Mesendoderm (in vitro differentiated cells): Measurements from ENCODE around the gene SLCO4A1.

Experiments
- DNase-seq: peaks from one replicate; pipeline ENCODE4 v3.0.0; 2013
- H2AK5ac ChIP-seq: 2 replicates; pipeline ENCODE4 v1.6.1; 2013; ENCODE audit warnings: low read length, inconsistent platforms
- H2BK120ac ChIP-seq: 2 replicates; pipeline ENCODE4 v1.6.1; 2013; ENCODE audit warnings: low read depth, mild to moderate bottlenecking, low read length, moderate library complexity, mixed read lengths
- H2BK15ac ChIP-seq: replicated peaks from 2 replicates; pipeline ENCODE4 v1.6.1; 2013; ENCODE audit warnings: low read depth, mild to moderate bottlenecking, moderate library complexity
- H2BK5ac ChIP-seq: 2 replicates; pipeline ENCODE4 v1.6.1; 2013; ENCODE audit warnings: low read length, inconsistent platforms
- H3K18ac ChIP-seq: 2 replicates; pipeline ENCODE4 v1.6.1; 2013; ENCODE audit warnings: mild to moderate bottlenecking, low read length, mixed read lengths
- H3K23ac ChIP-seq: one replicate; pipeline ENCODE4 v1.6.1; 2013; ENCODE audit warnings: low read length
- H3K27ac ChIP-seq: 2 replicates; pipeline ENCODE4 v1.5.1; 2013; ENCODE audit warnings: low read depth, mild to moderate bottlenecking, inconsistent platforms, low read length, moderate library complexity
- H3K27me3 ChIP-seq: 2 replicates; pipeline ENCODE4 v1.6.1; 2013; ENCODE audit warnings: low read length, control low read depth, mild to moderate bottlenecking, inconsistent platforms; ENCODE audit not compliant: insufficient read depth, poor library complexity
- H3K36me3 ChIP-seq: 2 replicates; pipeline ENCODE4 v1.6.1; 2013; ENCODE audit warnings: low read length, inconsistent platforms; ENCODE audit not compliant: control insufficient read depth, insufficient read depth
- H3K4ac ChIP-seq: one replicate; pipeline ENCODE4 v1.6.1; 2013; ENCODE audit warnings: low read depth, mild to moderate bottlenecking, low read length, moderate library complexity
- H3K4me1 ChIP-seq: 2 replicates; pipeline ENCODE4 v1.6.1; 2013; ENCODE audit warnings: low read depth, low read length, inconsistent platforms; ENCODE audit not compliant: control insufficient read depth
- H3K4me2 ChIP-seq: 2 replicates; pipeline ENCODE4 v1.6.1; 2013; ENCODE audit warnings: low read length
- H3K4me3 ChIP-seq: 2 replicates; pipeline ENCODE4 v1.5.1; 2013; ENCODE audit warnings: mild to moderate bottlenecking, low read length
- H3K56ac ChIP-seq: one replicate; pipeline ENCODE4 v1.6.1; 2013; ENCODE audit warnings: low read length
- H3K79me1 ChIP-seq: 2 replicates; pipeline ENCODE4 v1.6.1; 2013; ENCODE audit warnings: low read length, inconsistent platforms
- H3K79me2 ChIP-seq: 2 replicates; pipeline ENCODE4 v1.6.1; 2013; ENCODE audit warnings: mild to moderate bottlenecking, low read length; ENCODE audit not compliant: control insufficient read depth, insufficient read depth
- H3K9ac ChIP-seq: 2 replicates; pipeline ENCODE4 v1.6.1; 2013; ENCODE audit warnings: low read length, inconsistent platforms
- H4K5ac ChIP-seq: one replicate; pipeline ENCODE4 v1.6.1; 2013; ENCODE audit warnings: low read length
- H4K8ac ChIP-seq: one replicate; pipeline ENCODE4 v1.6.1; 2013; ENCODE audit warnings: low read depth, mild to moderate bottlenecking, control low read depth, low read length, moderate library complexity
- WGBS: extraction: QIAGEN DNeasy Blood & Tissue Kit; methylation state at CpG from one replicate; pipeline ENCODE4 v1.1.7; 2013; ENCODE audit warnings: low lambda C conversion rate, missing lambda C conversion rate; ENCODE audit not compliant: insufficient coverage; ENCODE audit errors: extremely low coverage; 5-methylcytosine and 5-hydroxymethylcytosine counted together

Gene SLCO4A1

DNA sequence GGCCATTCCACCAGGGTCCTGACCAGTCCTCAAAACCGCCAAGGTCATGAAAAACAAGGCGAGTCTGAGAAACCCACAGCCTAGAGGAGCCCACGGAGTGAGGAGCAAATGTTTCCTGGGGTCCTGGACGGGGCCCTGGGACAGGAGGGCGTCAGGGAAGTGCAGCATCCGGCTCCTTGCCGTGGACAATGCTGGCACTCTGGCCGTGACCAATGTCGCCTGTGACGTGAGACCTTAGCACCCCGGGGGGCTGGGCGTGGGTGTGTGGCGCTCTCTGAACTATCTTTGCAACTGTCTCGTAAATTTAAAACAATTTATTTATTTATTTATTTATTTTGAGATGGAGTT, 34.1 kb upstream of the SLCO4A1 start:
- no CpG with 5 or more reads among the region's 14 CpGs for WGBS
- Histone ChIP-seq H3K23ac (no peak overlapping the region), H3K9ac (no peak overlapping the region)

GRCh38 chr20:62609279-62609720, 33.0 kb upstream of the SLCO4A1 start:
- Histone ChIP-seq H2AK5ac (no peak overlapping the region), H3K56ac (no peak overlapping the region), H3K23ac (no peak overlapping the region), H3K79me2 (no peaks in the 10 kb centered on the region), H3K27ac (no peak overlapping the region), H2BK120ac (no peak overlapping the region), H4K8ac (no peak overlapping the region), H4K5ac (no peak overlapping the region), H3K27me3 (no peaks in the 10 kb centered on the region), H3K4ac (no peak overlapping the region), H2BK5ac (no peak overlapping the region), H3K36me3 (no peaks in the 10 kb centered on the region), H3K4me3 (no peak overlapping the region), H3K9ac (no peak overlapping the region), H2BK15ac (no peak overlapping the region), H3K18ac (no peak overlapping the region), H3K4me1 (no peaks in the 10 kb centered on the region), H3K79me1 (no peaks in the 10 kb centered on the region), H3K4me2 (no peak overlapping the region)
- no CpG with 5 or more reads among the region's 11 CpGs for WGBS
- DNase-seq, result no peak

More for the DNA sequence above, 34.1 kb upstream of the SLCO4A1 start:
- no peaks in the 10 kb centered on the region for H3K79me1 ChIP-seq
- H2BK120ac ChIP-seq, result no peak overlapping the region
- H4K5ac ChIP-seq, result no peak overlapping the region
- H3K36me3 ChIP-seq, result no peaks in the 10 kb centered on the region
- DNase-seq, result no peak
- no peak overlapping the region for H3K27ac ChIP-seq
- no peak overlapping the region for H3K4me3 ChIP-seq
- no peak overlapping the region for H3K18ac ChIP-seq
- H3K79me2 ChIP-seq, result no peaks in the 10 kb centered on the region
- no peak overlapping the region for H4K8ac ChIP-seq
- no peaks in the 10 kb centered on the region for H3K27me3 ChIP-seq
- no peak overlapping the region for H2AK5ac ChIP-seq
- H3K56ac ChIP-seq, result no peak overlapping the region
- H2BK5ac ChIP-seq, result no peak overlapping the region
- no peak overlapping the region for H3K4me2 ChIP-seq
- H2BK15ac ChIP-seq, result no peak overlapping the region
- H3K4ac ChIP-seq, result no peak overlapping the region
- no peaks in the 10 kb centered on the region for H3K4me1 ChIP-seq

DNA sequence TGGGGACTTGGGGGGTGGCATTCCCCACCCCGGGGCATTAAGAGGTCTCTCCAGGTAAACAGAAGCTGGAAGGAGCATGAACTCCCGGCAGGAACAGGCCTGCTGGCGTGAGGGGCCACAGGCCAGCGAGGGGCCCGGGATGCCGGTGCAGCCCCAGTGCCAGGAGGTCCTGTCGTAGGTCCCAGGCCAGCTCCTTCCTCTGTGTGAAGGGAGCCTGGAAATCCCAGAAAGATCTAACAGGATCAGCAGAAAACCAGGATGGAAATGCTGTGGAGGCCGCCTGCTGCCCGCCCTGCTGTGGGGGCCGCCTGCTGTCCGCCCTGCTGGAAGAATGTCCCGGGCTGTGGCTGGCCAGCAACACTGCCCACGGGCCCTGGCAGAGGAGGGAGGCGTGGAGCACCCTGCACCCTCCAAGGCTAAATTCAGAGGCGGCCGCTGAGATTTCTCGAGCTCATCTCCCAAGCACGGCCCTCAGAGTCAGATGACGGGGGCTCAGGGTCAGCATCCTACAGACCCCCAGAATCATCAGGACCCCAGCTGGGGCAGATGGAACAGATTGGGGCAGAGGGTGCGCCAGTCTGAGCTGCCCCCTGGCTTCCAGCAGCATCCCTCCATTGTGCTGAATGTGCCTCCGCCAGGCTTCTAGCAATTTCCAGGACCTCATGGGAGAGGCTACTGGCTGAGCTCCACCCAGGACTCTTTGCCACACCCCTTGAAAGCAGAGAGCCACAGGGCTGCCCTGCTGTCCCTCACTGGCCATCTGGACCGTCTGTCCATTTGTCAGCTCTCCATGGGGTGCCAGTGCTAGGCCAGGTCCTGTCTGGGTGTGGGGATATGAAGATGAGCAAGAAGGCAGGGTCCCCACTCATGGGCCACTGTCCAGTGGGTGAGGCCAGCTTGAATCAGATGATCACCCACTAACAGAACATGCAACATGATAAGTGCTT, 32.2 kb upstream of the SLCO4A1 start:
- WGBS, result no CpG with 5 or more reads among the region's 22 CpGs
- DNase-seq, result no peak
- no peak overlapping the region for H4K8ac ChIP-seq
- H3K27ac ChIP-seq, result no peak overlapping the region
- no peak overlapping the region for H3K4me3 ChIP-seq
- H3K79me1 ChIP-seq, result no peaks in the 10 kb centered on the region
- H3K79me2 ChIP-seq, result no peaks in the 10 kb centered on the region
- no peaks in the 10 kb centered on the region for H3K36me3 ChIP-seq
- no peak overlapping the region for H3K4me2 ChIP-seq
- no peak overlapping the region for H3K9ac ChIP-seq
- no peaks in the 10 kb centered on the region for H3K4me1 ChIP-seq
- no peak overlapping the region for H2AK5ac ChIP-seq
- no peaks in the 10 kb centered on the region for H3K27me3 ChIP-seq
- H3K18ac ChIP-seq, result no peak overlapping the region
- no peak overlapping the region for H2BK120ac ChIP-seq
- H4K5ac ChIP-seq, result no peak overlapping the region
- H3K23ac ChIP-seq, result no peak overlapping the region
- no peak overlapping the region for H3K4ac ChIP-seq
- no peak overlapping the region for H2BK5ac ChIP-seq
- no peak overlapping the region for H2BK15ac ChIP-seq
- H3K56ac ChIP-seq, result no peak overlapping the region

DNA sequence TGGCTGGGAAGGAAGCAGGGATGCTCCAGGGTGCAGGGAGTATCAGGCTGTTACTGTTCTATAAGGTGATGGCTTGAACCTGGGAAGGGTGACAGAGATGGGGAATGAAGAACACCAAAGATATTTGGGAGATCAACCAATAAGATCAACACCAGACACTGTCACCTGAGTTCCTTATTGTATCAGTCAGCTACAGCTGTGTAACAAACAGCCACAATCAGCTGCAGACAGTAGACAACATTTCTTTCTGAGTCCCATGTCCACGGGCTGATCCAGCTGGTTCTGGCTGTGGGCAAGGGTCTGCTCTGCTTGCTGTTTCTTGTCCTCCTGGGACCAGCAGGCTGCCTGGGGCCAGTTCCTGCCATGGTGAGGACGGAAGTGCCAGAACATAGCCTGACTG, 31.3 kb upstream of the SLCO4A1 start:
- no peak overlapping the region for H3K4ac ChIP-seq
- H3K23ac ChIP-seq, result no peak overlapping the region
- no peaks in the 10 kb centered on the region for H3K27me3 ChIP-seq
- H2BK15ac ChIP-seq, result no peak overlapping the region
- no peaks in the 10 kb centered on the region for H3K36me3 ChIP-seq
- H3K79me2 ChIP-seq, result no peaks in the 10 kb centered on the region
- H3K4me2 ChIP-seq, result no peak overlapping the region
- H3K4me1 ChIP-seq, result no peaks in the 10 kb centered on the region
- H4K8ac ChIP-seq, result no peak overlapping the region
- H3K56ac ChIP-seq, result no peak overlapping the region
- no peaks in the 10 kb centered on the region for H3K79me1 ChIP-seq
- no peak for DNase-seq
- no peak overlapping the region for H2BK5ac ChIP-seq
- H2BK120ac ChIP-seq, result no peak overlapping the region
- H3K9ac ChIP-seq, result no peak overlapping the region
- H3K18ac ChIP-seq, result no peak overlapping the region
- no peak overlapping the region for H3K27ac ChIP-seq
- no peak overlapping the region for H4K5ac ChIP-seq
- H2AK5ac ChIP-seq, result no peak overlapping the region
- no CpG with 5 or more reads among the region's 2 CpGs for WGBS
- H3K4me3 ChIP-seq, result no peak overlapping the region

- no peaks in the 10 kb centered on the region for H3K79me2 ChIP-seq
- no peaks in the 10 kb centered on the region for H3K79me1 ChIP-seq
- H4K5ac ChIP-seq, result no peak overlapping the region
- H3K18ac ChIP-seq, result no peak overlapping the region
- no CpG with 5 or more reads among the region's 19 CpGs for WGBS
- no peak overlapping the region for H3K23ac ChIP-seq
- no peak overlapping the region for H2BK120ac ChIP-seq
- no peak overlapping the region for H3K56ac ChIP-seq
- H3K27me3 ChIP-seq, result no peaks in the 10 kb centered on the region
- H3K4me3 ChIP-seq, result no peak overlapping the region
- no peak for DNase-seq
- no peak overlapping the region for H3K9ac ChIP-seq
- H2AK5ac ChIP-seq, result no peak overlapping the region
- H3K4ac ChIP-seq, result no peak overlapping the region
- H2BK5ac ChIP-seq, result no peak overlapping the region
- H2BK15ac ChIP-seq, result no peak overlapping the region
- H3K27ac ChIP-seq, result no peak overlapping the region
- H3K36me3 ChIP-seq, result no peaks in the 10 kb centered on the region
- H3K4me2 ChIP-seq, result no peak overlapping the region
- H3K4me1 ChIP-seq, result no peaks in the 10 kb centered on the region
- no peak overlapping the region for H4K8ac ChIP-seq
These were observed 30.5 kb upstream of the SLCO4A1 start for GRCh38 chr20:62611819-62612218.
